ENCODE results near the gene GNB1L.

Gene GNB1L

GRCh38 chr22:19744350-19745006 lies 110.2 kb downstream of the GNB1L start:
- no peak for TF ChIP-seq CTCF (IDR thresholded peaks at IDR 0.05)

- TF ChIP-seq CTCF (IDR thresholded peaks at IDR 0.05), result no peak
Observed at GRCh38 chr22:19743651-19744050, 111.0 kb downstream of the GNB1L start.

GRCh38 chr22:19743081-19743480 lies 111.6 kb downstream of the GNB1L start:
- no peak for TF ChIP-seq CTCF (IDR thresholded peaks at IDR 0.05)

GRCh38 chr22:19742160-19743066 lies 112.3 kb downstream of the GNB1L start:
- TF ChIP-seq CTCF (IDR thresholded peaks at IDR 0.05), result no peak

- TF ChIP-seq CTCF (IDR thresholded peaks at IDR 0.05), result no peak
Observed at GRCh38 chr22:19741053-19741452, 113.6 kb downstream of the GNB1L start.

GRCh38 chr22:19740586-19740985 lies 114.1 kb downstream of the GNB1L start:
- no peak for TF ChIP-seq CTCF (IDR thresholded peaks at IDR 0.05)

- no peak for TF ChIP-seq CTCF (IDR thresholded peaks at IDR 0.05)
Observed at GRCh38 chr22:19739911-19740449, 114.7 kb downstream of the GNB1L start.
